GM13977 (cell line): Measurements from ENCODE around the gene RNH1.

Source experiments
- DNase-seq: peaks from one replicate; pipeline ENCODE4 v3.0.0; 2012; ENCODE audit warnings: low spot score
- CTCF ChIP-seq: IDR thresholded peaks from 2 replicates; pipeline ENCODE4 v1.5.1; 2012; ENCODE audit warnings: mild to moderate bottlenecking, control low read depth; ENCODE audit not compliant: insufficient read depth; ENCODE audit errors: extremely low read depth, missing control alignments
- in situ Hi-C: fragments of 300-500 bp; cut with MboI; formaldehyde crosslinking; loops from one replicate; pipeline ENCODE4 v1.12.0; 2022; ENCODE audit warnings: low sequenced_read_pairs, low pct_unique_long_range_greater_than_20kb, mixed read lengths, inconsistent platforms; ENCODE audit not compliant: unreplicated experiment

The RNH1 gene

GRCh38 chr11:545171-545570 lies 38.1 kb upstream of the RNH1 start:
- TF ChIP-seq CTCF = no peak
- in situ Hi-C loops = no loop called here

GRCh38 chr11:544817-545166 lies 37.8 kb upstream of the RNH1 start:
- in situ Hi-C loops = no loop called here

More at GRCh38 chr11:545171-545570, 38.1 kb upstream of the RNH1 start:
- DNase-seq = no peak

GRCh38 chr11:541433-541885 lies 34.4 kb upstream of the RNH1 start:
- in situ Hi-C loops = no loop called here
- DNase-seq = no peak
- no peak for TF ChIP-seq CTCF

More at GRCh38 chr11:544817-545166, 37.8 kb upstream of the RNH1 start:
- no peak for DNase-seq
- TF ChIP-seq CTCF = no peak

GRCh38 chr11:540583-541432 lies 33.8 kb upstream of the RNH1 start:
- no peak for TF ChIP-seq CTCF
- in situ Hi-C loops = no loop called here
- no peak for DNase-seq

GRCh38 chr11:539971-540481 lies 33.0 kb upstream of the RNH1 start:
- in situ Hi-C loops = no loop called here
- no peak for DNase-seq
- TF ChIP-seq CTCF = no peak

- DNase-seq = no peak
- in situ Hi-C loops = no loop called here
- no peak for TF ChIP-seq CTCF
These were observed 31.5 kb upstream of the RNH1 start for GRCh38 chr11:538431-539051.
